Transverse colon (tissue), 3 donors: ENCODE data around the gene FAM216B.

Source experiments
- CTCF ChIP-seq, 5 experiments: fragments of 200-600 bp in 3 of 5; fragments of 450-650 bp in 2 of 5; sonication (generic) in 3 of 5; IDR thresholded peaks; 1 replicate in 2 of 5; 2 replicates in 3 of 5; pipeline ENCODE4 v1.5.1; 2016 to 2017; ENCODE audit warnings: antibody characterized with exemption in 5 of 5, inconsistent platforms in 3 of 5, mild to moderate bottlenecking in 2 of 5, moderate library complexity in 1 of 5
- EP300 ChIP-seq: sonication (generic); formaldehyde crosslinking; IDR thresholded peaks from one replicate; pipeline ENCODE4 v1.6.1; 2017; ENCODE audit warnings: antibody characterized with exemption, low read depth
- POLR2A ChIP-seq: fragments of 450-650 bp; IDR thresholded peaks from one replicate; pipeline ENCODE4 v1.6.1; 2016; ENCODE audit warnings: antibody characterized with exemption, mild to moderate bottlenecking, moderate library complexity

- TF ChIP-seq CTCF (IDR thresholded peaks at IDR 0.05): no peak
- TF ChIP-seq EP300: no peak
- no peak for TF ChIP-seq POLR2A
Measured at GRCh38 chr13:42777467-42777866, 3.9 kb upstream of the FAM216B start.
